ENCODE results near the gene IQCK. TPM values are rescaled to one million over a fixed set of nuclear protein-coding genes. Genes with fewer than 3 reads are reported as not detected.

IQCK gene
- total RNA-seq, 1 donor from 2014 or later: 19.9 TPM

DNA sequence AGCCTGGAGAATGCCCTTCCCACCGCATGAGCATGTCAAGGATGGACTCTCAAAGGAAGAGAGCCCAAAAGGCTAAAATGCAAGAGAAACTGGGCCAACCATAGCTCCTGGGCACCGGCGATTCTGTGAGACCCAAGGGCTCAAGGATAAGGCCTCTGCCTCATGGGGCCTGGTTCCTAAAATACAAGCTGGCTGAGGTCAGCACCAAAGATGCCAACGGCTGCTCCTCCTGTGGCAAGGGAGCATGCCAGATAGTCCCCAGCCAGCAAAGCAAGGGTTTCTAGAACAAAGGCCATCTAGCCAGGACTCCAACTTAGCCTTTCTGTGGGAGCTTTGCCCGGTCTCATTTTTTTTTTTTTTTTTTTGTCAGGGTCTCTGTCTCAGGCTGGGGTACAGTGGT is 146.5 kb downstream of the IQCK start:
- H3K36me3 ChIP-seq (ENCODE audit: control insufficient read depth, insufficient read depth, low read length): no peaks in the 10 kb centered on the region
- H3K27me3 ChIP-seq (ENCODE audit: control insufficient read depth, insufficient read depth, low read length): no peaks in the 10 kb centered on the region
- TF ChIP-seq, protein P1, sequence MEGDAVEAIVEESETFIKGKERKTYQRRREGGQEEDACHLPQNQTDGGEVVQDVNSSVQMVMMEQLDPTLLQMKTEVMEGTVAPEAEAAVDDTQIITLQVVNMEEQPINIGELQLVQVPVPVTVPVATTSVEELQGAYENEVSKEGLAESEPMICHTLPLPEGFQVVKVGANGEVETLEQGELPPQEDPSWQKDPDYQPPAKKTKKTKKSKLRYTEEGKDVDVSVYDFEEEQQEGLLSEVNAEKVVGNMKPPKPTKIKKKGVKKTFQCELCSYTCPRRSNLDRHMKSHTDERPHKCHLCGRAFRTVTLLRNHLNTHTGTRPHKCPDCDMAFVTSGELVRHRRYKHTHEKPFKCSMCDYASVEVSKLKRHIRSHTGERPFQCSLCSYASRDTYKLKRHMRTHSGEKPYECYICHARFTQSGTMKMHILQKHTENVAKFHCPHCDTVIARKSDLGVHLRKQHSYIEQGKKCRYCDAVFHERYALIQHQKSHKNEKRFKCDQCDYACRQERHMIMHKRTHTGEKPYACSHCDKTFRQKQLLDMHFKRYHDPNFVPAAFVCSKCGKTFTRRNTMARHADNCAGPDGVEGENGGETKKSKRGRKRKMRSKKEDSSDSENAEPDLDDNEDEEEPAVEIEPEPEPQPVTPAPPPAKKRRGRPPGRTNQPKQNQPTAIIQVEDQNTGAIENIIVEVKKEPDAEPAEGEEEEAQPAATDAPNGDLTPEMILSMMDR (IDR thresholded peaks at IDR 0.05; ENCODE audit: insufficient read depth, low read length, poor library complexity, severe bottlenecking): no peak
- no peak for DNase-seq (ENCODE audit: low read depth)
- no peak overlapping the region for H3K4me3 ChIP-seq (ENCODE audit: low read depth, low read length)

DNA sequence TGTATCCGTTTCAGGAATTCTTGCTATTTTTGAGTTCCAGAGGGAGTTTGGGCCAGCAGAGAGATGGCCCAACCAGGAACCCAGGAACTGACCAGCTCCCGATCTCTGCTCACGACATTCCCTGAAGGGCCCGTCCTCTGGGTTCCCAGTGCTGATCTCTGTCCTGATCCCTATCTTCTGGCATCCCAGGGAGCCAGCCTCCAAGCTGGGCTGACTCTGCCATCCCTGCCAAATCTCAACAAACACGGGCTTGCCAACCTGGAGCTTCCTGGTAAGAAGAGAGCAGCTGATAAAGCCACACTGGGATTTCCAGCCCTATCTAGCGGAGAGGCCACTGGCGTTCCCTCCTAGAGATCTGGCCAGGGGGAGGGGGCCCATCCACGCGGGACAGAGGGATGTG is 150.3 kb downstream of the IQCK start:
- no peak for DNase-seq (ENCODE audit: low read depth)
- Histone ChIP-seq H3K36me3 (ENCODE audit: control insufficient read depth, insufficient read depth, low read length) (peaks cover 2% of the 10 kb centered on the region), H3K27me3 (ENCODE audit: control insufficient read depth, insufficient read depth, low read length) (no peaks in the 10 kb centered on the region), H3K4me3 (ENCODE audit: low read depth, low read length) (no peak overlapping the region)
- TF ChIP-seq, protein P1 (IDR thresholded peaks at IDR 0.05; ENCODE audit: insufficient read depth, low read length, poor library complexity, severe bottlenecking): no peak

DNA sequence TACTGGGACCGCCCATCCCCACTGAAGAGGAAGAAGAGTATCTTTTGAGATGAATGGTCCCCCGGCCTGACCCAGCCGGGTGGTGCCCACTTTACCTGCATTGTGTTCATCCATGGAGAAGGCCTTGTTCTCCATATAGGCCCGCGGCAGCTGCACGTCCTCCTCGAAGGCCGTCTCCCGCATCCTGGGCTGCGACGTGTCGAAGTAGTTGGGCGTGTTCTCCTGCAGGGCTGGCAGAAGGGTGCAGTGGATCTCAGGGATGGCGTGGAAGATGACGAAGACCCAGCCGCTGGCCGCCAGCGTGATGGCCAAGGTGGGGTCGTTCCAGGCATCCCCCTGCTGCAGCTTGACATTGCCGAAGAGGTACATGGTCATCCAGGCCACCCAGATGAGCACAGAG is 153.7 kb downstream of the IQCK start:
- TF ChIP-seq, protein P1 (IDR thresholded peaks at IDR 0.05; ENCODE audit: insufficient read depth, low read length, poor library complexity, severe bottlenecking): no peak
- no peak for DNase-seq (ENCODE audit: low read depth)
- Histone ChIP-seq H3K36me3 (ENCODE audit: control insufficient read depth, insufficient read depth, low read length) (peaks cover 2% of the 10 kb centered on the region), H3K4me3 (ENCODE audit: low read depth, low read length) (no peak overlapping the region), H3K27me3 (ENCODE audit: control insufficient read depth, insufficient read depth, low read length) (no peaks in the 10 kb centered on the region)

DNA sequence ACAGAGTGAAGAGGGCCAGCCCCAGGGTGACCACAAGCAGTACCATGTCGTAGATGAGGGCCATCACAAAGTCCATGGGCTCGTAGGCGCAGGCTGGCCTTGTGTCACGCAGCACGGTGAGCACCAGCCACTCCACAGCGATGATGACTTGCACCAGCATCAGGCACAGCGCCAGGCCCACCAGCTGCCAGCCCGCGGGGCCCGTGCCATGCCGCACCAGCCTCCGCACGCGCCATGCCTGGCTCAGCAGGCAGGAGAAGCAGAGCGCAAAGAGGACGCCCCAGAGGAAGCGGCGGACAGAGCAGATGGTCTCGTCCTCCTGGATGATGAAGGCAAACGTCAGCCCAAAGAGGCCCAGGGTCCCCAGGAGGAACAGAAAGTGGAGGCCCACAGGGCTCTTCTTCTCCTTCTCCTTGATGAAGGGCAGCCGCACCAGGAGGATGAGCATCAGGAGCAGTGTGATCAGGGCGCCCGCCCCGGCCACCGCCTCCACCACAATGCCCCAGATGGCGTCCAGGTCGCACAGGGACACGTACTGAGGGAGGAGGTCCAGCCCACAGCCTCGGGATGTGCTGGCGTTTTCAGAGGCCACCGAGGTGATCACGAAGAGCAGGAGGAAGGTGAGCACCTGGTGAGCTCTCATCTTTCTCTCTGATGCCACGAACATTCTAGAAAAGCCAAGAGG is 154.2 kb downstream of the IQCK start:
- Histone ChIP-seq H3K27me3 (ENCODE audit: control insufficient read depth, insufficient read depth, low read length) (no peaks in the 10 kb centered on the region), H3K4me3 (ENCODE audit: low read depth, low read length) (no peak overlapping the region), H3K36me3 (ENCODE audit: control insufficient read depth, insufficient read depth, low read length) (peaks cover 2% of the 10 kb centered on the region)
- no peak for DNase-seq (ENCODE audit: low read depth)
- TF ChIP-seq, protein P1 (IDR thresholded peaks at IDR 0.05; ENCODE audit: insufficient read depth, low read length, poor library complexity, severe bottlenecking): no peak

DNA sequence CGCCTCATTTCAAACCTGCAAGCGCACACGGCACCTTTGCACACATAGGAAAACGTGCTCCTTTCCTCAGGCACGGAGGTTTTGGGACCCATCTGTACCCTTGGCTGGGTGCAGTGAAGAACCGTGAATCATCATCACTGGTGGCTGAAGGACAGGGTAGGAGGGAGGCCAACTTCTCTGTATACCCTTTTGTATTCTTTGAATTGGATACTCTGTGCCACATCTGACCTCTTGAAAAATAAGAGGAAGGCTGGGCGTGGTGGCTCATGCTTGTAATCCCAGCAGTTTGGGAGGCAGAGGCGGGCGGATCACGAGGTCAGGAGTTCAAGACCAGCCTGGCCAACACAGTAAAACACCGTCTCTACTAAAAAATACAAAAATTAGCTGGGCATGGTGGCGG is 154.9 kb downstream of the IQCK start:
- TF ChIP-seq, protein P1 (IDR thresholded peaks at IDR 0.05; ENCODE audit: insufficient read depth, low read length, poor library complexity, severe bottlenecking): no peak
- H3K27me3 ChIP-seq (ENCODE audit: control insufficient read depth, insufficient read depth, low read length): no peaks in the 10 kb centered on the region
- DNase-seq (ENCODE audit: low read depth): no peak
- H3K4me3 ChIP-seq (ENCODE audit: low read depth, low read length): no peak overlapping the region
- peaks cover 2% of the 10 kb centered on the region for H3K36me3 ChIP-seq (ENCODE audit: control insufficient read depth, insufficient read depth, low read length)

DNA sequence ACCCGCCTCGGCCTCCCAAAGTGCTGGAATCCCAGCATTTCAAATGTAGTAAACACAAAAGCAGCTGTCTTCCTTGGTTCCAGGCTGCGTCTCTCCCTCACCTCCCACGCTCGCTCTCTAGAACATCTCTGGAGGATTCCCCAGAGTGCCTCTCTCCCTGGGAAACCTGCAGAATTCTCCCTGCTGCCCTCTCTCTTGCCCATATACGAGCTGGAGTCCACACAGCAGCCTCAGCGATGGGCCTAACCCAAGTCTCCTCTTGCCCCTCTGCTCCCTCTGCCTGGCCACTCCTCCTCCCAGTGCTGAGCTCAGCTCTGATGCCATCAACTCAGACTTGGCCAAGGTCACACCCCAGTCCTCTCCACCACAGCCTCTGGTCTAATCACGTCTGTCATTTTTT is 156.0 kb downstream of the IQCK start:
- Histone ChIP-seq H3K27me3 (ENCODE audit: control insufficient read depth, insufficient read depth, low read length) (no peaks in the 10 kb centered on the region), H3K36me3 (ENCODE audit: control insufficient read depth, insufficient read depth, low read length) (peaks cover 2% of the 10 kb centered on the region), H3K4me3 (ENCODE audit: low read depth, low read length) (no peak overlapping the region)
- DNase-seq (ENCODE audit: low read depth): no peak
- TF ChIP-seq, protein P1 (IDR thresholded peaks at IDR 0.05; ENCODE audit: insufficient read depth, low read length, poor library complexity, severe bottlenecking): no peak

Measured in kidney epithelial cell (primary cell).